A549 (cell line): Measurements from ENCODE around the gene PPP1R7.

ENCODE experiments used
- ATOH8 ChIP-seq: fragments of 250-450 bp; sonication (Bioruptor Pico); IDR thresholded peaks from 2 replicates; pipeline ENCODE4 v1.5.0; 2020; ENCODE audit warnings: low read depth, mild to moderate bottlenecking, moderate library complexity
- TF ChIP-seq, protein P1 (sequence below): fragments of 450-650 bp; IDR thresholded peaks from 2 replicates; pipeline ENCODE4 v1.6.1; 2014; ENCODE audit warnings: antibody characterized with exemption

GRCh38 chr2:241126771-241127202 is 23.5 kb upstream of the PPP1R7 start:
- TF ChIP-seq ATOH8: no peak
- TF ChIP-seq, protein P1, sequence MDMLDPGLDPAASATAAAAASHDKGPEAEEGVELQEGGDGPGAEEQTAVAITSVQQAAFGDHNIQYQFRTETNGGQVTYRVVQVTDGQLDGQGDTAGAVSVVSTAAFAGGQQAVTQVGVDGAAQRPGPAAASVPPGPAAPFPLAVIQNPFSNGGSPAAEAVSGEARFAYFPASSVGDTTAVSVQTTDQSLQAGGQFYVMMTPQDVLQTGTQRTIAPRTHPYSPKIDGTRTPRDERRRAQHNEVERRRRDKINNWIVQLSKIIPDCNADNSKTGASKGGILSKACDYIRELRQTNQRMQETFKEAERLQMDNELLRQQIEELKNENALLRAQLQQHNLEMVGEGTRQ: no peak
